Mesenchymal stem cell (in vitro differentiated cells and primary cell): Measurements from ENCODE around the gene EOGT.

Experiments
- DNase-seq: peaks from one replicate; pipeline ENCODE4 v3.0.0-alpha.2; 2013
- H2AFZ ChIP-seq: one replicate; pipeline ENCODE4 v1.6.1; 2013; ENCODE audit warnings: low read depth, mild to moderate bottlenecking, control low read depth, inconsistent platforms, low read length, moderate library complexity
- H2AK5ac ChIP-seq: 2 replicates; pipeline ENCODE4 v1.6.1; 2013; ENCODE audit warnings: low read length, moderate library complexity, mild to moderate bottlenecking, inconsistent platforms; ENCODE audit not compliant: severe bottlenecking
- H2BK120ac ChIP-seq: one replicate; pipeline ENCODE4 v1.6.1; 2013; ENCODE audit warnings: low read depth, mild to moderate bottlenecking, inconsistent platforms, low read length, moderate library complexity
- H2BK12ac ChIP-seq, 2 experiments: one replicate each; pipeline ENCODE4 v1.6.1; 2013; ENCODE audit warnings: inconsistent platforms in 2 of 2, low read length in 2 of 2, mild to moderate bottlenecking in 2 of 2, moderate library complexity in 2 of 2, control low read depth in 1 of 2
- H2BK15ac ChIP-seq: one replicate; pipeline ENCODE4 v1.6.1; 2013; ENCODE audit warnings: mild to moderate bottlenecking, low read depth, inconsistent platforms; ENCODE audit not compliant: poor library complexity, severe bottlenecking
- H2BK5ac ChIP-seq: 2 replicates; pipeline ENCODE4 v1.6.1; 2013; ENCODE audit warnings: low read depth, mild to moderate bottlenecking, low read length, control low read depth, inconsistent platforms; ENCODE audit not compliant: poor library complexity, severe bottlenecking
- H3K14ac ChIP-seq, 2 experiments: one replicate each; pipeline ENCODE4 v1.6.1; 2013; ENCODE audit warnings: inconsistent platforms in 2 of 2, low read length in 2 of 2, control low read depth in 1 of 2, mild to moderate bottlenecking in 1 of 2, moderate library complexity in 1 of 2
- H3K18ac ChIP-seq, 2 experiments: one replicate each; pipeline ENCODE4 v1.6.1; 2013; ENCODE audit warnings: inconsistent platforms in 2 of 2, low read length in 2 of 2, control low read depth in 1 of 2, low read depth in 1 of 2, mild to moderate bottlenecking in 1 of 2
- H3K23ac ChIP-seq, 2 experiments: one replicate each; pipeline ENCODE4 v1.6.1; 2013; ENCODE audit warnings: inconsistent platforms in 2 of 2, low read length in 2 of 2, mild to moderate bottlenecking in 2 of 2, moderate library complexity in 2 of 2, control low read depth in 1 of 2
- H3K27ac ChIP-seq: 2 replicates; pipeline ENCODE4 v1.5.1; 2013; ENCODE audit warnings: mild to moderate bottlenecking, moderate library complexity, low read length, control low read depth, inconsistent platforms; ENCODE audit not compliant: poor library complexity, severe bottlenecking
- H3K27me3 ChIP-seq, 2 experiments: 2 replicates each; pipeline versions ENCODE4 v1.6.1 to v1.7.0; 2013; ENCODE audit warnings: low read length in 2 of 2, mild to moderate bottlenecking in 2 of 2, moderate library complexity in 2 of 2, control low read depth in 1 of 2, inconsistent platforms in 1 of 2; ENCODE audit not compliant: control insufficient read depth in 1 of 2, insufficient read depth in 1 of 2
- H3K36me3 ChIP-seq, 2 experiments: 2 replicates each; pipeline versions ENCODE4 v1.6.1 to v1.7.0; 2013; ENCODE audit warnings: low read length in 2 of 2, control low read depth in 1 of 2, inconsistent platforms in 1 of 2, low read depth in 1 of 2, mild to moderate bottlenecking in 1 of 2; ENCODE audit not compliant: insufficient read depth in 2 of 2, control insufficient read depth in 1 of 2
- H3K4ac ChIP-seq, 2 experiments: one replicate each; pipeline ENCODE4 v1.6.1; 2013; ENCODE audit warnings: inconsistent platforms in 2 of 2, low read length in 2 of 2, mild to moderate bottlenecking in 2 of 2, moderate library complexity in 2 of 2, control low read depth in 1 of 2, low read depth in 1 of 2
- H3K4me1 ChIP-seq: 2 replicates; pipeline ENCODE4 v1.6.1; 2013; ENCODE audit warnings: low read depth, low read length, control low read depth; ENCODE audit not compliant: control insufficient read depth, insufficient read depth
- H3K4me2 ChIP-seq: 2 replicates; pipeline ENCODE4 v1.6.1; 2013; ENCODE audit warnings: low read length, mild to moderate bottlenecking, inconsistent platforms; ENCODE audit not compliant: poor library complexity, severe bottlenecking
- H3K4me3 ChIP-seq, 2 experiments: 2 replicates each; pipeline versions ENCODE4 v1.5.1 to v1.7.0; 2013; ENCODE audit warnings: low read length in 2 of 2, mild to moderate bottlenecking in 2 of 2, control low read depth in 1 of 2, low read depth in 1 of 2; ENCODE audit not compliant: insufficient read depth in 1 of 2
- H3K79me1 ChIP-seq: replicated peaks from 2 replicates; pipeline ENCODE4 v1.6.1; 2013; ENCODE audit warnings: mild to moderate bottlenecking, control low read depth, low read length, inconsistent platforms; ENCODE audit not compliant: poor library complexity, severe bottlenecking
- H3K9ac ChIP-seq: 2 replicates; pipeline ENCODE4 v1.7.0; 2013; ENCODE audit warnings: mild to moderate bottlenecking, low read length, moderate library complexity
- H3K9me3 ChIP-seq: 2 replicates; pipeline ENCODE4 v1.7.0; 2013; ENCODE audit warnings: mild to moderate bottlenecking, low read length; ENCODE audit not compliant: control insufficient read depth
- H4K8ac ChIP-seq: one replicate; pipeline ENCODE4 v1.6.1; 2013; ENCODE audit warnings: inconsistent platforms, mild to moderate bottlenecking, low read length, moderate library complexity
- H4K91ac ChIP-seq: one replicate; pipeline ENCODE4 v1.6.1; 2013; ENCODE audit warnings: mild to moderate bottlenecking, low read length, inconsistent platforms
- WGBS: methylation state at CpG from one replicate; pipeline ENCODE4 v1.1.7; 2013; ENCODE audit warnings: mixed read lengths; 5-methylcytosine and 5-hydroxymethylcytosine counted together

The EOGT gene

GRCh38 chr3:69020857-69021256 lies 7.4 kb upstream of the EOGT start:
- H3K23ac ChIP-seq = no peak overlapping the region
- peaks cover 3% of the 10 kb centered on the region for H3K4me1 ChIP-seq
- H2AFZ ChIP-seq = no peak overlapping the region
- H3K4me3 ChIP-seq = no peak overlapping the region
- H4K91ac ChIP-seq = no peak overlapping the region
- H3K4ac ChIP-seq = no peak overlapping the region
- no peak for DNase-seq
- no peak overlapping the region for H3K18ac ChIP-seq
- H2BK120ac ChIP-seq = no peak overlapping the region
- H3K36me3 ChIP-seq = peaks cover 6 to 92% of the 10 kb centered on the region in 2 experiments
- H2BK12ac ChIP-seq = no peak overlapping the region
- WGBS = no CpG with 5 or more reads among the region's 4 CpGs
- H3K79me1 ChIP-seq = peaks cover 6% of the 10 kb centered on the region
- H3K27ac ChIP-seq = no peak overlapping the region
- no peaks in the 10 kb centered on the region for H3K9me3 ChIP-seq
- H3K27me3 ChIP-seq = no peaks in the 10 kb centered on the region
- H2AK5ac ChIP-seq = no peak overlapping the region
- H2BK15ac ChIP-seq = no peak overlapping the region
- H3K4me2 ChIP-seq = no peak overlapping the region
- no peak overlapping the region for H2BK5ac ChIP-seq
- H3K14ac ChIP-seq = no peak overlapping the region
- no peak overlapping the region for H4K8ac ChIP-seq
- no peak overlapping the region for H3K9ac ChIP-seq

GRCh38 chr3:69020424-69020823 lies 6.9 kb upstream of the EOGT start:
- Histone ChIP-seq H2AK5ac (no peak overlapping the region), H3K79me1 (peaks cover 6% of the 10 kb centered on the region), H3K4me3 (no peak overlapping the region), H3K9me3 (no peaks in the 10 kb centered on the region), H4K91ac (no peak overlapping the region), H2BK5ac (no peak overlapping the region), H4K8ac (no peak overlapping the region), H3K4me2 (no peak overlapping the region), H3K14ac (no peak overlapping the region), H3K4ac (no peak overlapping the region), H3K4me1 (peaks cover 3% of the 10 kb centered on the region), H2AFZ (no peak overlapping the region), H2BK12ac (no peak overlapping the region), H3K9ac (no peak overlapping the region), H3K27ac (no peak overlapping the region), H2BK15ac (no peak overlapping the region), H3K27me3 (no peaks in the 10 kb centered on the region), H2BK120ac (no peak overlapping the region), H3K23ac (no peak overlapping the region), H3K18ac (no peak overlapping the region), H3K36me3 (peaks cover 6 to 90% of the 10 kb centered on the region in 2 experiments)
- no CpG with 5 or more reads among the region's 2 CpGs for WGBS
- peak; percentile 16 for DNase-seq

GRCh38 chr3:69016901-69017300 lies 3.4 kb upstream of the EOGT start:
- Histone ChIP-seq H3K79me1 (peaks cover 4% of the 10 kb centered on the region), H2AK5ac (no peak overlapping the region), H3K18ac (no peak overlapping the region), H3K23ac (no peak overlapping the region), H3K4me3 (no peak overlapping the region), H3K4me2 (no peak overlapping the region), H3K4me1 (peaks cover 9% of the 10 kb centered on the region), H2BK12ac (no peak overlapping the region), H2AFZ (no peak overlapping the region), H3K4ac (no peak overlapping the region), H4K91ac (no peak overlapping the region), H3K14ac (no peak overlapping the region), H2BK5ac (no peak overlapping the region), H3K9me3 (no peaks in the 10 kb centered on the region), H2BK15ac (no peak overlapping the region), H3K36me3 (peaks cover 3 to 55% of the 10 kb centered on the region in 2 experiments), H3K27me3 (no peaks in the 10 kb centered on the region), H4K8ac (no peak overlapping the region), H3K27ac (peak overlapping the region; percentile 58), H2BK120ac (no peak overlapping the region), H3K9ac (no peak overlapping the region)
- DNase-seq = no peak
- WGBS = 100% methylated on average over 2 of the region's 2 CpGs

GRCh38 chr3:69016102-69016501 lies 2.6 kb upstream of the EOGT start:
- Histone ChIP-seq H2BK12ac (no peak overlapping the region), H3K4me2 (no peak overlapping the region), H3K4me1 (peaks cover 12% of the 10 kb centered on the region), H3K27ac (peak overlapping the region; percentile 11), H3K23ac (no peak overlapping the region), H4K8ac (no peak overlapping the region), H2AFZ (no peak overlapping the region), H3K9me3 (no peaks in the 10 kb centered on the region), H3K18ac (no peak overlapping the region), H2BK5ac (no peak overlapping the region), H3K4me3 (no peak overlapping the region), H2AK5ac (no peak overlapping the region), H3K36me3 (peaks cover 0 to 54% of the 10 kb centered on the region in 2 experiments), H3K14ac (no peak overlapping the region), H3K27me3 (no peaks in the 10 kb centered on the region), H2BK120ac (no peak overlapping the region), H3K9ac (no peak overlapping the region), H4K91ac (no peak overlapping the region), H3K79me1 (peaks cover 4% of the 10 kb centered on the region), H3K4ac (no peak overlapping the region), H2BK15ac (no peak overlapping the region)
- no peak for DNase-seq
- WGBS = 100% methylated on average over 4 of the region's 4 CpGs
